Skin epidermis (tissue), 12 donors: ENCODE measurements around the gene GNAL.
"Not testable (repeated sequence)": the region's sequence is repeated elsewhere in the genome, so short reads cannot be mapped to it uniquely, and the experiment has no call there.

Experiments
- H3K27ac ChIP-seq, 21 experiments: fragments of 200-600 bp; sonication (generic) in 11 of 21; one replicate each; pipeline ENCODE4 v1.5.0; 2020; ENCODE audit warnings: mild to moderate bottlenecking in 3 of 21, inconsistent platforms in 2 of 21, moderate library complexity in 2 of 21
- H3K4me3 ChIP-seq, 7 experiments: fragments of 200-600 bp; sonication (generic) in 2 of 7; one replicate each; pipeline ENCODE4 v1.5.0; 2020; ENCODE audit warnings: inconsistent platforms in 2 of 7, mild to moderate bottlenecking in 2 of 7, moderate library complexity in 1 of 7

Gene GNAL

DNA sequence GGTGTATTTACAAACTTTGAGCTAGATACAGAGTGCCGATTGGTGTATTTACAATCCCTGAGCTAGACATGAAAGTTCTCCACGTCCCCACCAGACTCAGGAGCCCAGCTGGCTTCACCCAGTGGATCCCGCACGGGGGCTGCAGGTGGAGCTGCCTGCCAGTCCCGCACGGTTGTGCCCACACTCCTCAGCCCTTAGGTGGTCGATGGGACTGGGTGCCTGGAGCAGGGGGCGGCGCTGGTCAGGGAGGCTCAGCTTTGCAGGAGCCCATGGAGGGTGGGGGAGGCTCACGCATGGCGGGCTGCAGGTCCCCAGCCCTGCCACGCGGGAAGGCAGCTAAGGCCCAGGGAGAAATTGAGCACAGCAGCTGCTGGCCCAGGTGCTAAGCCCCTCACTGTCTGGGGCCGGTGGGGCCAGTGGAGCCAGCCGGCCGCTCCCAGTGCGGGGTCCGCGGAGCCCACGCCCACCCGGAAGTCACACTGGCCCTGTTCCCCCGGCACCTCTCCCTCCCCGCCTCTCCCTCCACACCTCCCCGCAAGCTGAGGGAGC is 27.8 kb downstream of the GNAL start:
- not testable (repeated sequence) for H3K27ac ChIP-seq, H3K4me3 ChIP-seq

DNA sequence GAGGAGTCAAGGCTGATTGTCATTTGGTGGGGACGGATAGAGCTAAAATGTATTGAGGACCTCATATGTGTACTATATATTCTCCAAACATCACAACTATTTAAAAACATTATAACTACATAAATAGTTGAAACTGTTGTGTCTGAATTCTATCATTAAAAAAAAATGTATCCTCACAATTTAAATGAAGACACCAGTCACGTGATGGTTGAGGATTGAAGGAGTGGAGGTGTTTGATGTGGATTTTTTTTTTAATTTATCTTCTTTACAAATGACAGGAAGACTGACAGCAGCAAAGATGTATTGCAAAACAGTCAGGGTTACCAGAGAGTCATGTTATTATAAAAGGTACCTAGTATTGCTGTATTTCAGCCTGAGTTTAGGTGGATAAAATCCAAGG is 30.0 kb downstream of the GNAL start:
- no peak overlapping the region for H3K27ac ChIP-seq
- H3K4me3 ChIP-seq = no peak overlapping the region

DNA sequence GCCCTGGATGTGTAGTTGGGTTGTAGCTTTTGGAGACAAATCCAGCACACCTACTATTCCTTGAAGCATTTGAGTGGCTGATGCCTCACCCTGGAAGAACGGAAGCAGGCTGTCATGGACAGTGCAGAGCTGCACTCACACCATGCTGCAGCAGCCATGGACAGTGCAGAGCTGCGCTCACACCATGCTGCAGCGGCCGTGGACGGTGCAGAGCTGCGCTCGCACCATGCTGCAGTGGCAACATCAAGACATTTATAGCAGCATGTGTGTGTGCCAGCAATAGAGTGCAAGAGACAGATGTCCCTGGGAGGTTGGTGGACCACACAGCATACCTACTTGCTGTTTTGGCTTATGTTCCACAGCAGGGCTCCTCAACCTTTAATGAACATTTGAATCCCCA is 30.6 kb downstream of the GNAL start:
- no peak overlapping the region for H3K27ac ChIP-seq
- H3K4me3 ChIP-seq = no peak overlapping the region

DNA sequence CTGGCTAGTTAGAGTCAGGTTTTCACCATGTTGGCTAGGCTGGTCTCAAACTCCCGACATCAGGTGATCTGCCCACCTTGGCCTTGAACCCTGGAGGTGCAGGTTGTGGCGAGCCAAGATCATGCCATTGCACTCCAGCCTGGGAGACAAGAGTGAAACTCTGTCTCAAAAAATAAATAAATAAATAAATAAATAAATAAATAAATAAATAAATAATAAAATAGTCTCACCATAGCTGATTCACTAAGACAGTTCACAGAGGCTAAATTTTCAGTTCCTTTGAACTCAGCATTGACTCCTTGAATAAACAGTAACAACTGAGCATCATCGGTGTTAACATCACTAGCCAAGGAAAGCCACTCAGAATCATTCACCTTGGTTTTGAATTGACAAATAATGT is 32.7 kb downstream of the GNAL start:
- no peak overlapping the region for H3K4me3 ChIP-seq
- H3K27ac ChIP-seq = no peak overlapping the region

DNA sequence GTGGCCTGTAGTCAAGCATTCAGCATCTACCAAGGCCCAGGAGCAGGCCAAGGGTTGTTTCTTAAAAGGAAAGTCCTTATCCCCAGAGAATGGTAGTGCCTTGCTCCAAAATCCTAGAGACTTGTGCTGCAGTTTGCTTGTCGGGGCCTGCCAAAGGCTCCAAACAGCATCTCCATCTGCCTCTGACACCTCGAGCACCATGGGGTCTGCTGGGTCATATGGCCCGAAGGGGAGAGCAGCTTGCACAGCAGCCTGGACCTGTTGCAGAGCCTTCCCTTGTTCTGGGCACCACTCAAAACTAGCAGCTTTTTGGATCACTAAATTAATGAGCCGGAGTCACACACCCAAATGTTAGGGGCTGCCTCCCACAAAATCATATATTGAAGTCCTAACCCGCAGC is 35.7 kb downstream of the GNAL start:
- no peak overlapping the region for H3K4me3 ChIP-seq
- no peak overlapping the region for H3K27ac ChIP-seq

DNA sequence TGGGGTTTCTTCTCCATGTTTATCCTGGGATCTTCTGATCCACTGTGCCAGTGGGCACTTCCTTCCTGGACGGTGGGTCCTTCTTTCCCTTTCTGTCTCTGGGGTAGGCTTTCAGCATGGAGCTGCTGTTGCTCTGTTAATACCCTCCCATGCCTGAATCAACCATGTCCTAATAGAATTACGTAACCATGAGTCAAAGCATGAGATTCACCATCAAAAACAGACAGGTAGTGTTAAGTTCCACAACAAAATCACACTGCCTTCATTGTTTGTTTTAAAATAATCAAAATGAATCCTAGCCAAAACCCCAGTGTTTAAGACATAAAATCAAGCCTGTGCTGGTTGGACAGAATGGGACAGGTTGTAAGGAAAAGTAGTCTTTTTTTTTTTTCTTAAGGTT is 37.5 kb downstream of the GNAL start:
- no peak overlapping the region for H3K27ac ChIP-seq
- no peak overlapping the region for H3K4me3 ChIP-seq

DNA sequence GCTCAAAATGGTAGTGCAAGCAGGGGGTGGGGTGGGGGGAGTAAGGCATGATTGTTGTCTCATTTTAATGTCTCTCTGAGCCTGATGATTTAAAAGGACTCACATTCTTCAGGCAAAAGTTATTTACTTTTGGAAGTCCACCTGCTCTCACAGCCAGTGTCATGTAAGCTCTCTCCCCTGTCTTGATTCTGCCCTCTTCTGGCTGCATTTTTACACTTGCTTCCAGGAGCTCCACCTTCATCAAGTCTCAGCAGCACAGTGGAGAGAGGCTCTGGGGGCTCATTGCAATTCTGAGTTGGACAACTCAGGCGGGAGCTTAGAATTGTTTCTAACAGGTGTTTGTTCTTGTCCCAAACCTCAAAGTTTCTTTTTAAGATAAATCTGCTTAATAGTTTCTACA is 39.2 kb downstream of the GNAL start:
- Histone ChIP-seq H3K4me3 (no peak overlapping the region), H3K27ac (no peak overlapping the region)

DNA sequence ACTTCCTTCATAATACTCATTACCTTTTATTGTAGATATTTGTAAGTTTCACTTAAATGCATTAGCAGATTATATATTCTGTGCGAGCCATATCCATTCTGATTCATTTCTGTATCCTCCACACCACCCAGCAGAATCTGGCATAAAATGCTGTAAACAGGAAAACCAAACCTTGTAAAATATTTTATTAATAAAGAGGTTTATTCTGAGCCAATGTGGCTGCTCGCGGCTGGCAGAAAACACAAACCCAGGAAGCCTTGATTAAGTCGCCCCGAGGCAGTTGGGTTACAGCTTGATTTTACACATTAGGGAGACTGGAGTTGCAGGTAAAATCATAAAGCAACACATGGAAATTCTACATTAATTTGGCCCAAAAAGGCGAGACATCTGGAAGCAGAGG is 40.5 kb downstream of the GNAL start:
- Histone ChIP-seq H3K27ac (no peak overlapping the region), H3K4me3 (no peak overlapping the region)

DNA sequence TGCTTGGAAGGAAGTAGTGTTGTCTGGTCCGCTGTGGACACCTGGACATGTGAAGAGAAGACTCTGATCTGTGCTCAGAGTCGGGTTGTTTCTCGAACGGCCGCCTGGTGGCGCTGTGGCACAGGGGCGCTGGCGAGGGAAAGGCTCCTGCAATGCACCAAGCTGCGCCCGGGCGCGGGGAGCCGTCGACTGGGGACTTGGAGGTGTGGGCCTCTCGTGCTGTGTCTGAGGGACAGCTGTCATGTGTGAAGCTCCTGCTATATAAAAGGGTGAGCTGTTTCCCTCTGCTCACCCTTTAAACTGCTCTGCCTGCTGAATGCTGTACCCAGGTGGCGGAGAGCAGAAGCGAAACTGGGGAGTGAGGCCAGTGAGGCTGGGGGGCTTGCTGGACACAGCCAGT is 44.0 kb downstream of the GNAL start:
- peak overlapping the region in 2 of 7 experiments; percentile 2 to 23 for H3K4me3 ChIP-seq
- H3K27ac ChIP-seq = no peak overlapping the region

DNA sequence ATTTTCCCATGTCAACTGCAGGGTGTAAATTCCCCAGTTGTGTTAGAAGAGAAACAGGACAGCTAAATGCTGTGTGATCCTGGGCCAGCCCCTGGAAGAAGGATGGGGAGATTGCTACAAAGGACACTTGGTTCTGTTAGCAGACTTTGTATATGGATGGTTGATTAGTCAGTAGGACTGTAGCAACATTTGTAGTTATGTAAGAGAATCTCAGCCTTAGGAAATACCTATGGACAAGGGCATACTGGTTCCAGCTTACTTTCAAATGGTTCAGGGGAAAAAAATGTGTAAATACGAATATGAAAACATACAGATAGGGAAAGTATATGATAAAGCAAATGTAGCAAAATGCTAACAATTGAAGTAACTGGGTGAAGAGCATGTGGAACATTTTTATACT is 47.6 kb downstream of the GNAL start:
- no peak overlapping the region for H3K27ac ChIP-seq
- no peak overlapping the region for H3K4me3 ChIP-seq

DNA sequence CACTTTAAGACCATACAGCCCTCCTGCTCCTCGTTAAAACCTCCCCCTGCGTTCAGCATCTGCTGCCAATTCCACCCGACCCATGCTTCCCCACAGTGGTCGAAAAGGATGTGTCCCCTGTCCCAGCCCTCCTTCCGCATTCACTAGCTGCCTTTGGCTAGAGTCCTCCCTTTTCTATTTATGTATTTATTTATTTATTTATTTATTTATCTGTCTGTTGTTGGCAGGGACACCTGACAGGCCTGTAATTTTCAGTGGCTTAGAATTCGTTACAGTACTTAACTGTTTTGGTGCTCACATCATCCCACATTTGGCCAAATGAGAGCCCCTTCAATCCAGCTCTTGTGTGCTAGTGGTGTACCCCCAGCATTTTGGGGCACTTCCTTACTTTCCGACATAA is 50.8 kb downstream of the GNAL start:
- no peak overlapping the region for H3K27ac ChIP-seq
- no peak overlapping the region for H3K4me3 ChIP-seq

DNA sequence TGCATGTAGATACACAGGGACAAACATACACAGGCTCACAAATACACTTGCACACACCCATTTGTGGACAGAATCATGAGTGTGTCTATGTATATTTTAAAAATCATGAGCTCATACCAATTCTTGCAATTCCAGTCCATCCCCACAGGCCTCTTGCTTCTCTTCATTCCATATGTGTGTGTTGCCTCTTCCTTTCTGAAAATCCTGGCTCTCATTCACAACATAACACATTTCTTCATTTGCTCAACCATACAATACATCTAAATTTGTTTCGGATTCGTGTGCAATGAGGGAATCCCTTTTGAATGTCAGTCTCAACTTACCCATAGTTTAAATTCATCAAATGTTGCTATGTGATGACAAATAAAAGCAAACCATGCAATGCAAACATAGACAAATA is 51.4 kb downstream of the GNAL start:
- Histone ChIP-seq H3K4me3 (no peak overlapping the region), H3K27ac (no peak overlapping the region)

DNA sequence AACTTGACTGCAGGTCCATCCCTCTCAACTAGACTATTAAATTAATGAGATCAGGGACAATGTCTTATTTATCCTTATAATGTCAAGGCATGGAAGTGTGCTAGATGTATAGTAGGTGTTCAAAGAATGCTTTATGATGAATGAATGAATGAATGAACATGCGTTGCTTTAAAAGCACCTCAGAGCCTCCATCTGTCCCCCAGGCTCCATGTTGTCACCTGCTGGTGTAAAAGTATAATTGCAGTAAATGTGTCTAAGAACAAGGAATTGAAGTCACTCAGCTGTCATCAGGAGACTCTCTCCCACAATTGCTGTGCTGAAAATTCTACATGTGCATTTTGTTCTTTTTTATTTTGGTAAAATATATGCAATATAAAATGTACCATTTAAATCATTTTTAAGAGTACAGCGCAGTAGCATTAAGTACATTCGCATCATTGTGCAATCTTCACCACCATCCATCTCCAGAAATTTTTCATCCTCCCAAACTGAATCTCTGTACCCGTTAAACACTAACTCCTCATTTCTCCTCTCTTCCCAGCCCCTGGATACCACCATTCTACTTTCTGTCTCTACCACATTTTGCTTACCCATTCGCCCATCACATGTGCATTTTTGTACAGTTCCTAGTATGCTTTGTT is 52.6 kb downstream of the GNAL start:
- Histone ChIP-seq H3K4me3 (no peak overlapping the region), H3K27ac (no peak overlapping the region)

DNA sequence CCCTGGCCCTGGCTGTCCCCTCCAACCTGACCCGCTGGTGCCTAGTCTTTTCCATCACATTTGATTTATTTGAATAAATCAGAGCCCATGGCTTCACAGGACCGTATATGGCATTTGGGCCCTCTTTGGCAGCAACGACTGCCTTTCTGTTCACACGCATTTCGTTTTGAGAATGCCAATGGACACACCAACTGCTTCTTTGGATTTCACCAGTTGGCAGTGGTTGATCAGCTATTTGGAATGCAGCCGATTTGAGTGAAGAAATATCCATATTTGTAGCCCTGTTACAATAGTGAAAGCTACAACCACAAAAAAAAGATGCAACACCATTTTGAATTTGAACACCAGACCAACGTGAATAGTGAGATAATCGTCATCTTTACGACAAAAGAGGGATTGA is 56.5 kb downstream of the GNAL start:
- Histone ChIP-seq H3K27ac (no peak overlapping the region), H3K4me3 (no peak overlapping the region)

DNA sequence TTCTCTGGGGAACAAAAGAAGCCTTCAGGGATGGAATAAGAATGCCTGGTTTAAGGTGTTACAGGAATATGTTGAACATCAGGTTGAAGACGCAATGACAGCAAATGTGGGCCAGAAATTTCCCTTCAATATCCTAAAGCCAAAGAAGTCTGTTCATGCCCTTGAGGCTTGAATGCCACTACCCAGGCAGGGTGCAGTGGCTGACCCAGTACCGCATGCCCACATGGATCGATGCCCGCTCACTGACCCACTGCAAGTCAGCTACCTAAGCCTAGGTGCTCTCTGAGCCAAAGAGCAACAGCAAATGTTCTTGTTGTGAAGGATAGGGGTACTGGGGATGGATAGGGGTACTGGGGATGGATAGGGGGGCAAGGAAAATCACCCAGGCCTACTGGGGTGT is 58.2 kb downstream of the GNAL start:
- no peak overlapping the region for H3K4me3 ChIP-seq
- no peak overlapping the region for H3K27ac ChIP-seq

DNA sequence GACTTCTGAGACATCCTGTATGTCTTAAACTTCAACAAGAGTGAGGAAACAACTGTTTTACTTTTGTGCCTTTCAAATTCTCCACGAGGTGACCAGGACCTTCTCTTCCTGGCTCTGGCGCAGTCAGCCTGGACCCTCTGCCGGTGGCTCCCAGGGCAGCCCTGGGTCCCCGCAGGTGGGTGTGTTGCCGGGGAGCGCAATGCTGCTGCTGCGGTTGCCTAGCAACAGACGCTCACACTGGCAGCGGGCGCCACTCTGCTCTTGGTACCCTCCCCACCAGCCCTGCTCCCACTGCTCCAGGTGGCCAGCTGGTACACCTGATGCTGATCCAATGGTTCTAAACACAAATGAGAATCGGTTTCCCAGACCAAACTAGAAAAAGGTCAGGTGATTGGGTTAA is 58.7 kb downstream of the GNAL start:
- no peak overlapping the region for H3K27ac ChIP-seq

DNA sequence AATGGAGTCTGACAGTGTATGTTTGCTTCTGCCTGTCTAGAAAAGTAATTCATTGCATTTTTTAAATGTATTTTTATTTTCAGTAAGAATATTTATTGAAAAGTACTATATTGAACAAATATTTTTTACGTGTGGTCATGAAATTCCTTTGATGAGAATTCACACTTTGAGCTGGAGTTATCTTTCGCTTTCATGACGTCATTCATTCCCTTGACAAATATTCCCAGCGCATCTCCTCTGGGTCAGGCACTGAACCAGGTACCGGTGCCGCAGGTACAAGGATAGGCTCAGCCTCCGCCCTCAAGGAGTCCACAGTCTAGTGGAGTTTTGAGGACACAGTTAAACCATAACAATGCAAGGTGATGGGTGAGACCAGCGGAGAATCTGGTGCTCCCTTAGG is 60.2 kb downstream of the GNAL start:
- H3K4me3 ChIP-seq = no peak overlapping the region
- no peak overlapping the region for H3K27ac ChIP-seq

More for the DNA sequence above, 58.7 kb downstream of the GNAL start:
- H3K4me3 ChIP-seq = no peak overlapping the region

DNA sequence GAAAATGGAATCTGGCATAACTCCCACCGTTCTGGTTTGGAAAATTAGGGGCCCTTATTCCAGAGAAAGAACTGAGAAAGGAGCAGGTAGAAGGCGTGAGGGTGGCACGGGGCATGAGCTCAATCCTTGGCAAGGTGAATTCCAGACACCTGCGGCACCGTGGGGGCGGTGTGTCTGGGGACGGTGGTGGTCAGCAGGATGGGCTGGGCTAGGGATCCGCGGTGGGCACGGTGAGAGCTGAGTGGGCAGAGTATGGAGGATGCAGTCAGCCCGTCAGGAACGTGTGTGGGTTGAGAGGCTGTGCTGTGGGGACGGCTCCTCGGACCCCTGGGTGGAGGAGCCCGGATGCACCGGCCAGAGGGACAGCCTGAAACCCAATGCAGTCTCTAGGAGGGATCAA is 61.1 kb downstream of the GNAL start:
- H3K27ac ChIP-seq = no peak overlapping the region
- H3K4me3 ChIP-seq = no peak overlapping the region

DNA sequence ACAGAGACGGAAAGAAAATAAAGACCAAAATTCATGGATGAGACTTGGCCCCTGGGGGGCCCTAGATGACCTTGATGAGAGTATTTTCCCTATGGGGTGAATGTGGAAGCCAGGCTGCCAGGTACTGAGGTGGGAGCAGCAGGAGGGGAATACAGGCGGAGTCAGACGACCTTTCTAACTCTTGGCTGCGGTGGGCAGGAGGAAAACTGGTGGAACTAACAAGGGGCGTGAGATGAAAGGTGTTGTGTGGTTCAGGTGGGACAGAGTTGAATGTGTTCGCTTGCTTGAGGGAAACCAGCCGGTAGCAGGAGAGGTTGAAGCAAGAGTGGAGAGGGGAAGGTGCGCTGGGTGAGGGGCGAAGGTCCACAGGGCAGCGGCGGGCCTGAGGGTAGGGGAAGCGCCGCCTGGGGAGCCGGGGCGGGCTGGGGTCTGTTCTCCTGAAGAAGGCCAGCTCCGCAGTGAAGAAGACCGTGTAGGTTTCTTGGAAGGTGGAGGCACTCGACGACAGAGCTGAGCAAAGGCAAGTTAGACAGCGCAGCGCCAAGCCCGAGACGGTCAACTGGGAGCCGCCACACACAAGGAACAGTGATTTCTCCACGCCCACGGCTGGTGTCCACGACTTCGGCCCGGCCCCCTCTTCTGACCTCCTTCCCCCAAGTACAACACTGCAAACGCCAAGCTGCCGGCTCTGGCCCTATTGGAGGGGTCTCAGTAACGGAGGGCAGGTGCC is 61.7 kb downstream of the GNAL start:
- H3K4me3 ChIP-seq = no peak overlapping the region
- H3K27ac ChIP-seq = no peak overlapping the region

DNA sequence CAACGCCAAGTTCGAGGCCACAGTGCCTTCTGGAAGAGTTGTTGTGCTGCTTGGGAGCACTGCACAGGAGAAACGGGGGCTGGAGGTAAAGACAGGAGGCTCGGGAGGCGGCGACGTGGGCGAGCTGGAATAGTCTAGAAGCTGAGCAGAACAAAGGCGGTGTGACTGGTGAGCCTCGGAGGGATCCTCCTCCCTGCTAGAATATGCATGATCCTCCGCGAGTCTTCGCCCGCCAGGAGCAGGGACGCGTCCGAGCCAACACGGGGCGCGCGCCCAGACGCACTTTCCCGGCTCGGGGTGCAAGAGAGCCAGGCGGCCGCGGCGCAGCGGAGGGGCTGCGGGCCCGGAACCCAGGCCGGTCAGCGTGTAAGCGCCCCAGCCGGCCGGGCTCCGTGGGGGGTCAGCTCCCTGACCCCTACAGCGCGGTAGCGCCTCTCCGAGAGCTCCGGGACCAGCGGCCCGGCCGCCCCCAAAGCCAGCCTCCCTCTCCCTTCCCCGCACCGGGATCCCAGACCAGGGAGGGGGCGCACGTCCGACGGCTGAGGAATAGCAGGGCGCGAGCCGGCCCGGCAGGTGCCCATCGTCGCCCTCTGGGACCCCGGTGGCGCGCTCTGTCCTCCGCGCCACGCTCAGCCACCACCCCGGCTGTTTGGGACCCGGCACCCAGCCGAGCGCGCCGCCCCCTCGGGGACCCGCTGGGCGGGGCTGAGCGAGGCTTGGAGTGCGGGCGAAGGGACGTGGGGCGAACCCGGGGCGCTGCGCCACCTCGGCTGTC is 62.5 kb downstream of the GNAL start:
- Histone ChIP-seq H3K27ac (peak overlapping the region in 2 of 21 experiments; percentile 10 to 27), H3K4me3 (peak overlapping the region; percentile 0 to 43 (median 25))
